Uterus (tissue), 2 donors: Measurements from ENCODE around the gene BCKDHB.

Experiments
- CTCF ChIP-seq, 4 experiments: fragments of 200-600 bp in 2 of 4; fragments of 450-650 bp in 2 of 4; sonication (generic) in 2 of 4; IDR thresholded peaks; one replicate each; pipeline ENCODE4 v1.5.1; 2016 to 2019; ENCODE audit warnings: antibody characterized with exemption in 4 of 4, mild to moderate bottlenecking in 2 of 4, moderate library complexity in 1 of 4
- POLR2A ChIP-seq, 2 donors: fragments of 450-650 bp; IDR thresholded peaks; one replicate each; pipeline ENCODE4 v1.6.1; 2016; ENCODE audit warnings: antibody characterized with exemption in 2 of 2, mild to moderate bottlenecking in 1 of 2, moderate library complexity in 1 of 2

- TF ChIP-seq CTCF (IDR thresholded peaks at IDR 0.05) (no peak), POLR2A (IDR thresholded peaks at IDR 0.05) (no peak)
Observed at GRCh38 chr6:80364149-80364548, 257.7 kb downstream of the BCKDHB start.
